Hepatocyte (in vitro differentiated cells): ENCODE results near the gene PDE4D.

Experiments
- EZH2 ChIP-seq: fragments of 200-600 bp; sonication (generic); IDR thresholded peaks from 2 replicates; pipeline ENCODE4 v1.6.1; 2016; ENCODE audit warnings: antibody characterized with exemption, mild to moderate bottlenecking, borderline replicate concordance
- EZH2phosphoT487 ChIP-seq: fragments of 200-600 bp; sonication (generic); IDR thresholded peaks from one replicate; pipeline ENCODE4 v1.6.1; 2018; ENCODE audit warnings: antibody characterized with exemption, mild to moderate bottlenecking, low read depth, moderate library complexity; ENCODE audit not compliant: unreplicated experiment, severe bottlenecking
- TF ChIP-seq, protein P1 (sequence below): fragments of 200-600 bp; sonication (generic); IDR thresholded peaks from 2 replicates; pipeline ENCODE4 v1.5.1; 2016; ENCODE audit warnings: antibody characterized with exemption, mild to moderate bottlenecking; ENCODE audit not compliant: poor library complexity

DNA sequence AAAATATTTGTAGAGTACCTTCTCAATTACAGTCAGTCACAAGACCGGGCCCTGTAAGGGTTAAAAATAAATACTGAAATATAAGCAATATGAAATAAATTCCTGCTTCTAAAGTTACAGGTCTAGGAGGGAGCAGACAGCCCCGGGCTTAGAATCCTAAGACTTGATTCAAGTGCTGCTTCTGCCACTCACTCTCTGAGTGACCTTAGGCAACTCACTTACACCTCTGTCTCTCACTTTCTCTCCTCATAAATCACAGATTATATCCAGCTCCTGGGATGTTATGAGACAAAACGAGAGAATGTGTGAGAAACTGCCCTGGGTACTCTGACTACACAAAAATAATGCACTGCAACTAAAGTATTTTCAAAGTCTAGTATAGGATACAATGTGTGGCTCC, 101.9 kb downstream of the PDE4D start:
- TF ChIP-seq, protein P1, sequence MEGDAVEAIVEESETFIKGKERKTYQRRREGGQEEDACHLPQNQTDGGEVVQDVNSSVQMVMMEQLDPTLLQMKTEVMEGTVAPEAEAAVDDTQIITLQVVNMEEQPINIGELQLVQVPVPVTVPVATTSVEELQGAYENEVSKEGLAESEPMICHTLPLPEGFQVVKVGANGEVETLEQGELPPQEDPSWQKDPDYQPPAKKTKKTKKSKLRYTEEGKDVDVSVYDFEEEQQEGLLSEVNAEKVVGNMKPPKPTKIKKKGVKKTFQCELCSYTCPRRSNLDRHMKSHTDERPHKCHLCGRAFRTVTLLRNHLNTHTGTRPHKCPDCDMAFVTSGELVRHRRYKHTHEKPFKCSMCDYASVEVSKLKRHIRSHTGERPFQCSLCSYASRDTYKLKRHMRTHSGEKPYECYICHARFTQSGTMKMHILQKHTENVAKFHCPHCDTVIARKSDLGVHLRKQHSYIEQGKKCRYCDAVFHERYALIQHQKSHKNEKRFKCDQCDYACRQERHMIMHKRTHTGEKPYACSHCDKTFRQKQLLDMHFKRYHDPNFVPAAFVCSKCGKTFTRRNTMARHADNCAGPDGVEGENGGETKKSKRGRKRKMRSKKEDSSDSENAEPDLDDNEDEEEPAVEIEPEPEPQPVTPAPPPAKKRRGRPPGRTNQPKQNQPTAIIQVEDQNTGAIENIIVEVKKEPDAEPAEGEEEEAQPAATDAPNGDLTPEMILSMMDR: no peak
- no peak for TF ChIP-seq EZH2
- TF ChIP-seq EZH2phosphoT487: no peak
